Trophoblast cell (in vitro differentiated cells and primary cell): ENCODE data around the gene ADARB1.
A peak's percentile ranks its signal among the peaks of the same experiment; 100 is the strongest.

ENCODE experiments used
- DNase-seq, 2 donors: peaks; one replicate each; pipeline ENCODE4 v3.0.0-alpha.2; 2016
- H2AFZ ChIP-seq: 2 replicates; pipeline ENCODE4 v1.6.1; 2013; ENCODE audit warnings: low read length, moderate library complexity, mild to moderate bottlenecking; ENCODE audit not compliant: insufficient read depth, poor library complexity
- H2AK5ac ChIP-seq: 2 replicates; pipeline ENCODE4 v1.6.1; 2013; ENCODE audit warnings: mild to moderate bottlenecking, low read length
- H2BK120ac ChIP-seq: 2 replicates; pipeline ENCODE4 v1.6.1; 2013; ENCODE audit warnings: low read length, mild to moderate bottlenecking, moderate library complexity; ENCODE audit not compliant: insufficient read depth, poor library complexity
- H2BK12ac ChIP-seq: 2 replicates; pipeline ENCODE4 v1.6.1; 2013; ENCODE audit warnings: mild to moderate bottlenecking, low read length, moderate library complexity
- H2BK5ac ChIP-seq: 2 replicates; pipeline ENCODE4 v1.6.1; 2013; ENCODE audit warnings: low read length, low read depth, moderate library complexity, mild to moderate bottlenecking; ENCODE audit not compliant: poor library complexity
- H3K14ac ChIP-seq: 2 replicates; pipeline ENCODE4 v1.6.1; 2013; ENCODE audit warnings: mild to moderate bottlenecking, low read length
- H3K18ac ChIP-seq: 2 replicates; pipeline ENCODE4 v1.6.1; 2013; ENCODE audit warnings: mild to moderate bottlenecking, low read length
- H3K23ac ChIP-seq: 2 replicates; pipeline ENCODE4 v1.6.1; 2013; ENCODE audit warnings: low read length
- H3K27ac ChIP-seq: 2 replicates; pipeline ENCODE4 v1.5.1; 2013; ENCODE audit warnings: low read depth, mild to moderate bottlenecking, inconsistent platforms, low read length, moderate library complexity
- H3K27me3 ChIP-seq: 2 replicates; pipeline ENCODE4 v1.6.1; 2013; ENCODE audit warnings: inconsistent platforms, mild to moderate bottlenecking, low read length, moderate library complexity; ENCODE audit not compliant: insufficient read depth
- H3K36me3 ChIP-seq, 2 experiments: 1 replicate in 1 of 2; 2 replicates in 1 of 2; pipeline ENCODE4 v1.6.1; 2013; ENCODE audit warnings: low read length in 2 of 2, mild to moderate bottlenecking in 2 of 2, moderate library complexity in 1 of 2; ENCODE audit not compliant: insufficient read depth in 2 of 2, control insufficient read depth in 1 of 2
- H3K4ac ChIP-seq: 2 replicates; pipeline ENCODE4 v1.6.1; 2013; ENCODE audit warnings: low read depth, mild to moderate bottlenecking, low read length, moderate library complexity
- H3K4me1 ChIP-seq, 2 experiments: 1 replicate in 1 of 2; 2 replicates in 1 of 2; pipeline ENCODE4 v1.6.1; 2013; ENCODE audit warnings: low read length in 2 of 2, mild to moderate bottlenecking in 2 of 2, moderate library complexity in 1 of 2; ENCODE audit not compliant: insufficient read depth in 2 of 2, control insufficient read depth in 1 of 2
- H3K4me2 ChIP-seq: 2 replicates; pipeline ENCODE4 v1.6.1; 2013; ENCODE audit warnings: inconsistent platforms, mild to moderate bottlenecking, low read length, moderate library complexity
- H3K4me3 ChIP-seq: 2 replicates; pipeline ENCODE4 v1.5.1; 2013; ENCODE audit warnings: mild to moderate bottlenecking, low read depth, low read length, inconsistent platforms
- H3K79me1 ChIP-seq: one replicate; pipeline ENCODE4 v1.6.1; 2013; ENCODE audit warnings: low read length
- H3K79me2 ChIP-seq: 2 replicates; pipeline ENCODE4 v1.6.1; 2013; ENCODE audit warnings: low read length, mild to moderate bottlenecking; ENCODE audit not compliant: control insufficient read depth, insufficient read depth, poor library complexity
- H3K9ac ChIP-seq: 2 replicates; pipeline ENCODE4 v1.6.1; 2013; ENCODE audit warnings: mild to moderate bottlenecking, low read length
- H3K9me3 ChIP-seq: 2 replicates; pipeline ENCODE4 v1.6.1; 2013; ENCODE audit warnings: low read depth, mild to moderate bottlenecking, control low read depth, inconsistent platforms, low read length; ENCODE audit not compliant: insufficient read depth
- H4K12ac ChIP-seq: 2 replicates; pipeline ENCODE4 v1.6.1; 2013; ENCODE audit warnings: low read depth, mild to moderate bottlenecking, low read length, moderate library complexity
- H4K8ac ChIP-seq: 2 replicates; pipeline ENCODE4 v1.6.1; 2013; ENCODE audit warnings: low read depth, mild to moderate bottlenecking, low read length, moderate library complexity
- H4K91ac ChIP-seq: one replicate; pipeline ENCODE4 v1.6.1; 2013; ENCODE audit warnings: low read depth, mild to moderate bottlenecking, low read length, moderate library complexity
- WGBS: extraction: QIAGEN DNeasy Blood & Tissue Kit; methylation state at CpG from one replicate; pipeline ENCODE4 v1.1.7; 2013; ENCODE audit warnings: missing lambda C conversion rate; ENCODE audit not compliant: insufficient read length, insufficient coverage; ENCODE audit errors: extremely low coverage; 5-methylcytosine and 5-hydroxymethylcytosine counted together

Gene ADARB1

GRCh38 chr21:45226540-45227326, 152.4 kb downstream of the ADARB1 start:
- no peak overlapping the region for H2BK12ac ChIP-seq
- H3K36me3 ChIP-seq: peaks cover 11 to 12% of the 10 kb centered on the region in 2 experiments
- H3K4me3 ChIP-seq: no peak overlapping the region
- no peaks in the 10 kb centered on the region for H3K79me2 ChIP-seq
- H3K27ac ChIP-seq: no peak overlapping the region
- H4K8ac ChIP-seq: no peak overlapping the region
- H2AK5ac ChIP-seq: no peak overlapping the region
- H2BK5ac ChIP-seq: no peak overlapping the region
- peaks cover 5% of the 10 kb centered on the region for H3K79me1 ChIP-seq
- no peak overlapping the region for H3K4me2 ChIP-seq
- no peaks in the 10 kb centered on the region for H3K27me3 ChIP-seq
- H3K4me1 ChIP-seq: peaks cover 8 to 12% of the 10 kb centered on the region in 2 experiments
- H2AFZ ChIP-seq: no peak overlapping the region
- no peak overlapping the region for H3K23ac ChIP-seq
- H4K12ac ChIP-seq: no peak overlapping the region
- no peak overlapping the region for H3K9ac ChIP-seq
- WGBS: no CpG with 5 or more reads among the region's 15 CpGs
- H2BK120ac ChIP-seq: no peak overlapping the region
- H3K9me3 ChIP-seq: peaks cover 1% of the 10 kb centered on the region
- no peak overlapping the region for H4K91ac ChIP-seq
- no peak overlapping the region for H3K14ac ChIP-seq
- no peak overlapping the region for H3K18ac ChIP-seq
- no peak overlapping the region for H3K4ac ChIP-seq
- no peak for DNase-seq

- H3K9me3 ChIP-seq: peaks cover 1% of the 10 kb centered on the region
- no peak overlapping the region for H2BK5ac ChIP-seq
- no peak overlapping the region for H3K4me3 ChIP-seq
- H2BK120ac ChIP-seq: no peak overlapping the region
- no peak overlapping the region for H2BK12ac ChIP-seq
- peak overlapping the region; percentile 24 for H3K27ac ChIP-seq
- no peak overlapping the region for H3K18ac ChIP-seq
- no peak overlapping the region for H2AFZ ChIP-seq
- H3K9ac ChIP-seq: no peak overlapping the region
- no peak overlapping the region for H3K23ac ChIP-seq
- peak overlapping the region; percentile 6 for H3K4me2 ChIP-seq
- no peak for DNase-seq
- no peak overlapping the region for H2AK5ac ChIP-seq
- H3K14ac ChIP-seq: no peak overlapping the region
- H4K8ac ChIP-seq: no peak overlapping the region
- H4K91ac ChIP-seq: no peak overlapping the region
- H3K79me1 ChIP-seq: peaks cover 5% of the 10 kb centered on the region
- H3K4me1 ChIP-seq: peaks cover 8 to 12% of the 10 kb centered on the region in 2 experiments
- H4K12ac ChIP-seq: no peak overlapping the region
- peaks cover 5 to 7% of the 10 kb centered on the region in 2 experiments for H3K36me3 ChIP-seq
- no peaks in the 10 kb centered on the region for H3K27me3 ChIP-seq
- no CpG with 5 or more reads among the region's 10 CpGs for WGBS
- no peak overlapping the region for H3K4ac ChIP-seq
- no peaks in the 10 kb centered on the region for H3K79me2 ChIP-seq
Observed at GRCh38 chr21:45227735-45228134, 153.4 kb downstream of the ADARB1 start.

GRCh38 chr21:45228171-45228641, 153.8 kb downstream of the ADARB1 start:
- no peak overlapping the region for H2BK120ac ChIP-seq
- H3K36me3 ChIP-seq: peaks cover 4 to 6% of the 10 kb centered on the region in 2 experiments
- no peak overlapping the region for H4K12ac ChIP-seq
- H2AFZ ChIP-seq: no peak overlapping the region
- no peaks in the 10 kb centered on the region for H3K27me3 ChIP-seq
- H2BK5ac ChIP-seq: no peak overlapping the region
- no peak overlapping the region for H3K9ac ChIP-seq
- no peak overlapping the region for H3K14ac ChIP-seq
- no peak overlapping the region for H3K23ac ChIP-seq
- H3K4me2 ChIP-seq: peak overlapping the region; percentile 6
- H3K4me1 ChIP-seq: peaks cover 8 to 12% of the 10 kb centered on the region in 2 experiments
- no peaks in the 10 kb centered on the region for H3K79me2 ChIP-seq
- no peak overlapping the region for H3K4ac ChIP-seq
- WGBS: no CpG with 5 or more reads among the region's 6 CpGs
- peaks cover 5% of the 10 kb centered on the region for H3K79me1 ChIP-seq
- no peak overlapping the region for H3K4me3 ChIP-seq
- no peak overlapping the region for H4K8ac ChIP-seq
- DNase-seq: peak; percentile 84 to 94
- H3K27ac ChIP-seq: peak overlapping the region; percentile 24
- H4K91ac ChIP-seq: no peak overlapping the region
- no peak overlapping the region for H3K18ac ChIP-seq
- H3K9me3 ChIP-seq: peaks cover 1% of the 10 kb centered on the region
- H2BK12ac ChIP-seq: no peak overlapping the region
- no peak overlapping the region for H2AK5ac ChIP-seq

- H3K23ac ChIP-seq: no peak overlapping the region
- H3K4me1 ChIP-seq: peaks cover 8 to 12% of the 10 kb centered on the region in 2 experiments
- no peaks in the 10 kb centered on the region for H3K27me3 ChIP-seq
- H3K9ac ChIP-seq: no peak overlapping the region
- no peak overlapping the region for H3K4ac ChIP-seq
- H3K36me3 ChIP-seq: peaks cover 0 to 1% of the 10 kb centered on the region in 2 experiments
- peaks cover 5% of the 10 kb centered on the region for H3K79me1 ChIP-seq
- H3K9me3 ChIP-seq: peaks cover 1% of the 10 kb centered on the region
- H4K91ac ChIP-seq: no peak overlapping the region
- peak overlapping the region; percentile 26 for H3K14ac ChIP-seq
- peak; percentile 52 to 77 for DNase-seq
- no CpG with 5 or more reads among the region's 3 CpGs for WGBS
- no peak overlapping the region for H2AK5ac ChIP-seq
- no peak overlapping the region for H3K4me3 ChIP-seq
- H3K27ac ChIP-seq: peak overlapping the region; percentile 36
- H3K79me2 ChIP-seq: no peaks in the 10 kb centered on the region
- no peak overlapping the region for H3K4me2 ChIP-seq
- no peak overlapping the region for H2BK12ac ChIP-seq
- H2BK120ac ChIP-seq: no peak overlapping the region
- H2AFZ ChIP-seq: no peak overlapping the region
- H4K12ac ChIP-seq: no peak overlapping the region
- no peak overlapping the region for H4K8ac ChIP-seq
- no peak overlapping the region for H2BK5ac ChIP-seq
- H3K18ac ChIP-seq: peak overlapping the region; percentile 58
Observed at GRCh38 chr21:45228656-45229240, 154.4 kb downstream of the ADARB1 start.
